ENCODE measurements around the gene GALNT14.

GALNT14 gene

GRCh38 chr2:30932870-30933269 is 205.4 kb downstream of the GALNT14 start (continued):
- TF ChIP-seq PPARA (CRISPR knock-in tag; IDR thresholded peaks at IDR 0.05; ENCODE audit: borderline replicate concordance) (no peak), PATZ1 (CRISPR knock-in tag; IDR thresholded peaks at IDR 0.05; ENCODE audit: borderline replicate concordance) (no peak), ZNF565 (CRISPR knock-in tag; conservative IDR thresholded peaks at IDR 0.05; ENCODE audit: low read depth) (no peak), TCF4 (CRISPR knock-in tag; IDR thresholded peaks at IDR 0.05; ENCODE audit: borderline replicate concordance) (no peak), SNAI2 (CRISPR knock-in tag; IDR thresholded peaks at IDR 0.05) (no peak)

- TF ChIP-seq POU6F1 (CRISPR knock-in tag; IDR thresholded peaks at IDR 0.05; ENCODE audit: borderline replicate concordance, low read depth) (no peak), ZC3H10 (CRISPR knock-in tag; IDR thresholded peaks at IDR 0.05) (no peak), PPARA (CRISPR knock-in tag; IDR thresholded peaks at IDR 0.05; ENCODE audit: borderline replicate concordance) (no peak), OSR1 (CRISPR knock-in tag; IDR thresholded peaks at IDR 0.05) (no peak), TOX (CRISPR knock-in tag; IDR thresholded peaks at IDR 0.05; ENCODE audit: borderline replicate concordance) (no peak), ZFP3 (CRISPR knock-in tag; IDR thresholded peaks at IDR 0.05) (no peak), TSHZ2 (CRISPR knock-in tag; IDR thresholded peaks at IDR 0.05) (no peak), TCF4 (CRISPR knock-in tag; IDR thresholded peaks at IDR 0.05; ENCODE audit: borderline replicate concordance) (no peak), CSRNP3 (CRISPR knock-in tag; IDR thresholded peaks at IDR 0.05) (no peak), GLIS3 (CRISPR knock-in tag; IDR thresholded peaks at IDR 0.05) (no peak), CREB5 (CRISPR knock-in tag; IDR thresholded peaks at IDR 0.05; ENCODE audit: low read depth) (no peak), RARB (CRISPR knock-in tag; IDR thresholded peaks at IDR 0.05) (no peak), PATZ1 (CRISPR knock-in tag; IDR thresholded peaks at IDR 0.05; ENCODE audit: borderline replicate concordance) (no peak), ZFP30 (CRISPR knock-in tag; IDR thresholded peaks at IDR 0.05) (no peak)
- no peak for ATAC-seq
Measured at GRCh38 chr2:30931841-30932407, 206.3 kb downstream of the GALNT14 start.

- ATAC-seq = no peak
- TF ChIP-seq ZNF8 (CRISPR knock-in tag; IDR thresholded peaks at IDR 0.05) = no peak
- no peak for TF ChIP-seq TSHZ2 (CRISPR knock-in tag; IDR thresholded peaks at IDR 0.05)
- TF ChIP-seq TOX (CRISPR knock-in tag; IDR thresholded peaks at IDR 0.05; ENCODE audit: borderline replicate concordance) = no peak
- TF ChIP-seq BACH2 (CRISPR knock-in tag; IDR thresholded peaks at IDR 0.05; ENCODE audit: borderline replicate concordance) = no peak
- TF ChIP-seq GLIS3 (CRISPR knock-in tag; IDR thresholded peaks at IDR 0.05) = no peak
Measured at GRCh38 chr2:30930716-30931115, 207.5 kb downstream of the GALNT14 start.
